Caco-2 (cell line): Measurements from ENCODE around the gene CISD2. TPM values are rescaled to one million over a fixed set of nuclear protein-coding genes. Genes with fewer than 3 reads are reported as not detected.

Source experiments
- BruUV-seq: library from RNA; stranded (reverse); fragments of 400-500 nt; replicated peaks from 2 replicates; lab custom pipeline; 2021; lab: Mats Ljungman, UMichigan
- CTCF ChIA-PET: fragments of 300-600 bp; sonication (Branson Sonifier 250); formaldehyde crosslinking; loops from one replicate; lab custom pipeline; 2022; ENCODE audit warnings: antibody characterized with exemption; lab: Charles Lee
- POLR2A ChIA-PET: fragments of 300-600 bp; sonication (Branson Sonifier 250); formaldehyde crosslinking; loops from one replicate; lab custom pipeline; 2022; ENCODE audit warnings: antibody characterized with exemption; lab: Charles Lee
- DNase-seq, 2 experiments: peaks; one replicate each; pipeline versions ENCODE4 v3.0.0 to v3.0.0-alpha.2; 2020 to 2022
- H3K27me3 ChIP-seq: replicated peaks from 2 replicates; pipeline ENCODE4 v1.6.0; 2011; ENCODE audit warnings: low read length; ENCODE audit not compliant: control insufficient read depth, insufficient read depth
- H3K36me3 ChIP-seq: 2 replicates; pipeline ENCODE4 v1.5.1; 2011; ENCODE audit warnings: low read length; ENCODE audit not compliant: control insufficient read depth, insufficient read depth
- H3K4me1 ChIP-seq: fragments of 250-450 bp; sonication (Bioruptor Pico); 2 replicates; pipeline ENCODE4 v1.5.1; 2020; ENCODE audit warnings: mild to moderate bottlenecking
- H3K4me3 ChIP-seq: 2 replicates; pipeline ENCODE4 v1.5.1; 2011; ENCODE audit warnings: low read depth, mild to moderate bottlenecking, control low read depth, low read length
- H3K9me3 ChIP-seq: fragments of 250-450 bp; sonication (Bioruptor Pico); 2 replicates; pipeline ENCODE4 v1.5.1; 2020; ENCODE audit warnings: mild to moderate bottlenecking, moderate library complexity
- H3K27ac Mint-ChIP-seq: one replicate; pipeline ENCODE4 v1.8.0; 2022; ENCODE audit warnings: mixed read lengths; ENCODE audit not compliant: unreplicated experiment
- H3K27me3 Mint-ChIP-seq: one replicate; pipeline ENCODE4 v1.8.0; 2022; ENCODE audit warnings: mixed read lengths; ENCODE audit not compliant: insufficient read depth, unreplicated experiment
- H3K36me3 Mint-ChIP-seq: one replicate; pipeline ENCODE4 v1.8.0; 2022; ENCODE audit warnings: mild to moderate bottlenecking, mixed read lengths; ENCODE audit not compliant: insufficient read depth, unreplicated experiment
- H3K4me1 Mint-ChIP-seq: one replicate; pipeline ENCODE4 v1.8.0; 2022; ENCODE audit warnings: low read depth, mixed read lengths; ENCODE audit not compliant: unreplicated experiment
- H3K4me3 Mint-ChIP-seq: one replicate; pipeline ENCODE4 v1.8.0; 2022; ENCODE audit warnings: mild to moderate bottlenecking, moderate library complexity, mixed read lengths; ENCODE audit not compliant: unreplicated experiment
- H3K9me3 Mint-ChIP-seq: one replicate; pipeline ENCODE4 v1.8.0; 2022; ENCODE audit warnings: mixed read lengths; ENCODE audit not compliant: unreplicated experiment
- CTCF ChIP-seq, 2 experiments: fragments of 200-600 bp in 1 of 2; IDR thresholded peaks; 1 replicate in 1 of 2; 2 replicates in 1 of 2; pipeline versions ENCODE4 v1.5.1 to v1.8.0; 2011 to 2022; ENCODE audit warnings: antibody characterized with exemption in 1 of 2, control low read depth in 1 of 2, inconsistent platforms in 1 of 2, low read depth in 1 of 2, low read length in 1 of 2, mild to moderate bottlenecking in 1 of 2, moderate library complexity in 1 of 2; ENCODE audit not compliant: insufficient read depth in 1 of 2, severe bottlenecking in 1 of 2, unreplicated experiment in 1 of 2
- intact Hi-C: fragments of 100-400 bp; cut with micrococcal nuclease; formaldehyde crosslinking; loops from one replicate; pipeline ENCODE4 v1.10.0; 2022; ENCODE audit not compliant: unreplicated experiment
- total RNA-seq: library from RNA; stranded (reverse); gene quantifications from 2 replicates; pipeline ENCODE4 v1.2.3, GENCODE V29; 2022

Gene CISD2
- total RNA-seq, 1 experiment from 2014 or later = 54.0 TPM

GRCh38 chr4:102826890-102827673, 41.7 kb upstream of the CISD2 start, which contains the start of gene UBE2D3:
TSS of gene UBE2D3 (minus strand) at chr4:102827551. CDS start at chr4:102826508, 1,043 bp downstream.
- Mint-ChIP-seq H3K9me3 (no peaks in the 10 kb centered on the region), H3K4me1 (peaks cover 5% of the 10 kb centered on the region), H3K27me3 (no peaks in the 10 kb centered on the region), H3K36me3 (peaks cover 5% of the 10 kb centered on the region), H3K27ac (no peak within 1 kb of the TSS), H3K4me3 (no peak within 1 kb of the TSS)
- Histone ChIP-seq H3K36me3 (no peaks in the 10 kb centered on the region), H3K4me3 (peak within 1 kb of the TSS; percentile 92), H3K9me3 (no peaks in the 10 kb centered on the region), H3K4me1 (peaks cover 25% of the 10 kb centered on the region), H3K27me3 (no peaks in the 10 kb centered on the region)
- peak; percentile 94 for DNase-seq
- ChIA-PET CTCF (interaction anchor here (1.5 to 2.0 kb wide), 2 partner anchors 42 to 206 kb away, joined by 5 to 15 read pairs; partner anchors contain the start of gene CISD2), POLR2A (interaction anchor here (0.6 to 3.3 kb wide), 12 partner anchors 9 to 295 kb away, joined by 3 to 72 read pairs (median 6); partner anchors contain the start of genes CISD2 and MANBA)
- no TSS peak for BruUV-seq
- intact Hi-C loops = loop anchor here (1.0 to 5.0 kb wide), 5 partner anchors 42 to 1480 kb away; partner anchors contain the start of genes PPP3CA and SLC9B2
- TF ChIP-seq CTCF (IDR thresholded peaks at IDR 0.05; ENCODE audit: insufficient read depth in 1 of 2, low read depth in 1 of 2, low read length in 1 of 2, severe bottlenecking in 1 of 2, unreplicated experiment in 1 of 2) = no peak

GRCh38 chr4:102827674-102828496, 40.9 kb upstream of the CISD2 start:
- H3K9me3 ChIP-seq = no peaks in the 10 kb centered on the region
- ChIA-PET POLR2A (interaction anchor here (0.6 to 3.3 kb wide), 16 partner anchors 9 to 397 kb away, joined by 3 to 72 read pairs (median 4); partner anchors contain the start of genes CISD2 and MANBA), CTCF (interaction anchor here (0.6 to 2.0 kb wide), 3 partner anchors 20 to 207 kb away, joined by 4 to 15 read pairs (median 5); partner anchors contain the start of gene CISD2)
- H3K4me1 ChIP-seq = peaks cover 31% of the 10 kb centered on the region
- H3K9me3 Mint-ChIP-seq = no peaks in the 10 kb centered on the region
- no TSS peak for BruUV-seq
- H3K27me3 ChIP-seq = no peaks in the 10 kb centered on the region
- peak; percentile 97 to 100 for DNase-seq
- peaks cover 10% of the 10 kb centered on the region for H3K4me1 Mint-ChIP-seq
- H3K4me3 Mint-ChIP-seq = no peak overlapping the region
- peak overlapping the region; percentile 92 for H3K4me3 ChIP-seq
- no peaks in the 10 kb centered on the region for H3K27me3 Mint-ChIP-seq
- peaks cover 5% of the 10 kb centered on the region for H3K36me3 Mint-ChIP-seq
- no peak overlapping the region for H3K27ac Mint-ChIP-seq
- peak in 1 of 2 experiments; percentile 7 for TF ChIP-seq CTCF (IDR thresholded peaks at IDR 0.05; ENCODE audit: insufficient read depth in 1 of 2, low read depth in 1 of 2, low read length in 1 of 2, severe bottlenecking in 1 of 2, unreplicated experiment in 1 of 2)
- H3K36me3 ChIP-seq = no peaks in the 10 kb centered on the region
- intact Hi-C loops = loop anchor here (1.0 to 5.0 kb wide), 9 partner anchors 41 to 1481 kb away; partner anchors contain the start of genes MANBA, PPP3CA and SLC9B2
